Measurements from ENCODE around the gene OR2H2.

The OR2H2 gene

GRCh38 chr6:29584821-29585220, at the start of gene OR2H2:
OR2H2 (plus strand) TSS chr6:29585121; CDS start chr6:29587945, 2,824 bp downstream.
- no peak for DNase-seq

- DNase-seq: no peak
These were observed 47.1 kb upstream of the OR2H2 start for GRCh38 chr6:29537714-29538403.

GRCh38 chr6:29547573-29547972, 37.3 kb upstream of the OR2H2 start:
- DNase-seq: no peak

GRCh38 chr6:29552512-29553051, 32.3 kb upstream of the OR2H2 start:
- DNase-seq: no peak

GRCh38 chr6:29553268-29554057, 31.5 kb upstream of the OR2H2 start:
- no peak for DNase-seq

GRCh38 chr6:29554764-29555163, 30.2 kb upstream of the OR2H2 start:
- DNase-seq: no peak

GRCh38 chr6:29557320-29557719, 27.6 kb upstream of the OR2H2 start:
- no peak for DNase-seq

- DNase-seq: no peak
These were observed 26.4 kb upstream of the OR2H2 start for GRCh38 chr6:29558439-29559079.

GRCh38 chr6:29559524-29560287, 25.2 kb upstream of the OR2H2 start, which contains the start of gene UBD:
UBD (minus strand) TSS chr6:29559732; CDS start chr6:29559701, 31 bp downstream.
- DNase-seq: no peak

- no peak for DNase-seq
These were observed 23.8 kb upstream of the OR2H2 start for GRCh38 chr6:29561091-29561490.

- DNase-seq: no peak
These were observed 23.2 kb upstream of the OR2H2 start for GRCh38 chr6:29561606-29562181.

GRCh38 chr6:29563435-29563965, 21.4 kb upstream of the OR2H2 start:
- no peak for DNase-seq

GRCh38 chr6:29564875-29565274, 20.0 kb upstream of the OR2H2 start:
- DNase-seq: no peak

GRCh38 chr6:29566856-29567255, 18.1 kb upstream of the OR2H2 start:
- DNase-seq: no peak

GRCh38 chr6:29567541-29567940, 17.4 kb upstream of the OR2H2 start:
- no peak for DNase-seq

GRCh38 chr6:29567991-29568390, 16.9 kb upstream of the OR2H2 start:
- DNase-seq: no peak

- no peak for DNase-seq
These were observed 8.9 kb upstream of the OR2H2 start for GRCh38 chr6:29576056-29576455.

GRCh38 chr6:29577544-29577943, 7.4 kb upstream of the OR2H2 start:
- DNase-seq: no peak

GRCh38 chr6:29589423-29590048, 4.6 kb downstream of the OR2H2 start:
- no peak for DNase-seq

GRCh38 chr6:29590218-29590808, 5.4 kb downstream of the OR2H2 start:
- DNase-seq: no peak

GRCh38 chr6:29591677-29592076, 6.8 kb downstream of the OR2H2 start:
- no peak for DNase-seq

Measured in NCI-H187 (cell line).